ENCODE data around the gene WDR46. TPM values are rescaled to one million over a fixed set of nuclear protein-coding genes. Genes with fewer than 3 reads are reported as not detected.
A peak's percentile ranks its signal among the peaks of the same experiment; 100 is the strongest.

WDR46 gene
- total and polyA plus RNA-seq, 2 of the 13 experiments (the other 11 are each of a cell fraction or from before 2014, with no cell fraction given): 47.4 to 105 TPM

DNA sequence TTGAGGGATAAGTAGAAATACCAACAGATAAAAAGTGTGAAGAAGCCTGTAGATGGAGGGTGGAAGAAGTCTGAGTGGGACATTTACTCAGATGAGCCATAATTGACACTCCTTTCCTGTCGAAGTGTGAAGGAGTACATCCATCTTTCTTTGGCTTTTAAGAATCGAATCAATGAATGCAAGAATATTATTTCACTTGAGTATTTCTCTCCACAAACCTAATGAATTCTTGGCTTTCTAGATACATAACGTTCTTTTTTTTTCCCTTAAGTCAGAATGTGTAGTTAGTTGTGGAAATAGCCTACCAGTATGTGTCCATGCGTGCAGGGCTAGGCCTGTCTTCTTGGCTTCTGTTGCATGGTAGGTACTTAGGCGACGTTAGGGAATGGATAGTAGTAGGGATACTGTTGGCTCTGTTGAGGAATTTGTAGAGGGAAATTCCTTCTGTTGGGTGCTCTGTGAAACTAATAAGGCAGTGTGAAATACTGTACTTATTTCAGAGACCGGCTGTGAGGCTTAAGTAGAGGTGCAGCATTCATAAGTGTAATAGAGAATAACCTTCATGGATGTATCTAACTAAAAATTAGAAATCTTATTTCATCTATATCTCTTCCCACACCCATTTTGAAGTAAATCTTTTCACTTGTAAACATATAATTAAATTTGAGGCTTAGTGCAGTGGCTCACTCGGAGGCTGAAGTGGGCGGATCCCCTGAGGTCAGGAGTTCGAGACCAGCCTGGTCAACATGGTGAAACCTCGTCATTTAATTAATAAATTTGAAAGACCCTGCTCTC is 15.7 kb downstream of the WDR46 start:
- CTCF ChIA-PET (ENCODE audit: low intra/inter-chr PET ratio, low total read pairs): no interaction called here
- no peak for ATAC-seq
- WGBS (ENCODE audit: low lambda C conversion rate): 32% methylated on average over 11 of the region's 11 CpGs
- no peak for DNase-seq (ENCODE audit: low spot score)
- POLR2A ChIA-PET: interaction anchor here (0.6 to 3.9 kb wide), 10 partner anchors 9 to 75 kb away, joined by 3 to 94 read pairs (median 21); partner anchors contain the start of genes PFDN6, TAPBP, WDR46 and ZBTB22
- BruUV-seq (replicated peaks): no TSS peak
- in situ Hi-C loops (cut with HindIII; ENCODE audit: extremely low pct_ligation_motif_present, low pct_unique_long_range_greater_than_20kb) (no loop called here), intact Hi-C loops (cut with micrococcal nuclease; ENCODE audit: unreplicated experiment) (loop anchor here (5.0 kb wide), 1 partner anchor 39 kb away; the partner anchor contains the start of gene TAPBP)
- peak overlapping the region; percentile 95 for H3K27ac ChIP-seq (ENCODE audit: extremely low read length, insufficient read depth, low read length)
- peaks cover 20 to 47% of the 10 kb centered on the region in 2 experiments for H3K36me3 ChIP-seq (replicated peaks in 1 of 2; ENCODE audit: control insufficient read depth in 1 of 2, insufficient read depth in 2 of 2, low read length in 2 of 2)
- peaks cover 48% of the 10 kb centered on the region for H3K4me1 ChIP-seq (ENCODE audit: insufficient read depth, low read length)
- no peaks in the 10 kb centered on the region; a peak in 1 of 5 replicates for H3K27me3 ChIP-seq (ENCODE audit: control insufficient read depth in 1 of 2, insufficient read depth in 2 of 2, low read length in 2 of 2)
- peak overlapping the region; percentile 95 for H3K9ac ChIP-seq (ENCODE audit: insufficient read depth, low read depth, low read length)
- H3K79me2 ChIP-seq (ENCODE audit: insufficient read depth, low read length): peaks cover 46% of the 10 kb centered on the region
- peaks cover 33% of the 10 kb centered on the region for H4K20me1 ChIP-seq (ENCODE audit: insufficient read depth, low read length)
- FAIRE-seq: no peak
- no peak overlapping the region for H2AFZ ChIP-seq (ENCODE audit: low read length)
- peak overlapping the region; percentile 89 for H3K4me2 ChIP-seq (ENCODE audit: low read depth, low read length)
- peak overlapping the region; percentile 75 to 89 (median 80) for H3K4me3 ChIP-seq (replicated peaks in 1 of 3; ENCODE audit: insufficient read depth in 1 of 3, low read depth in 2 of 3, low read length in 3 of 3)
- H3K9me3 ChIP-seq (ENCODE audit: low read length): no peaks in the 10 kb centered on the region
- TF ChIP-seq XRCC5 (optimal IDR thresholded peaks at IDR 0.05; ENCODE audit: low read length) (no peak), TBX3 (IDR thresholded peaks at IDR 0.05; ENCODE audit: borderline replicate concordance) (no peak), ZNF816 (CRISPR knock-in tag; IDR thresholded peaks at IDR 0.05; ENCODE audit: borderline replicate concordance) (no peak), ZBTB38 (CRISPR knock-in tag; IDR thresholded peaks at IDR 0.05) (no peak), ATAD3A (CRISPR knock-in tag; IDR thresholded peaks at IDR 0.05) (no peak), TCF7 (IDR thresholded peaks at IDR 0.05; ENCODE audit: low read depth) (no peak), ZNF282 (IDR thresholded peaks at IDR 0.05; ENCODE audit: partially characterized antibody) (no peak), HDAC1 (CRISPR knock-in tag; IDR thresholded peaks at IDR 0.05) (no peak), TBX2 (CRISPR knock-in tag; IDR thresholded peaks at IDR 0.05; ENCODE audit: borderline replicate concordance) (no peak), RELA (CRISPR knock-in tag; IDR thresholded peaks at IDR 0.05) (no peak), HOXA7 (CRISPR knock-in tag; IDR thresholded peaks at IDR 0.05) (no peak), RBFOX2 (IDR thresholded peaks at IDR 0.05; ENCODE audit: low read depth, low read length) (peak; percentile 16; the same call in 1 of the 2 replicates), RBM22 (optimal IDR thresholded peaks at IDR 0.05; ENCODE audit: low read length) (peak; percentile 23), SSRP1 (CRISPR knock-in tag; IDR thresholded peaks at IDR 0.05) (peak; percentile 54; the same call in 1 of the 2 replicates), ZSCAN21 (CRISPR knock-in tag; IDR thresholded peaks at IDR 0.05; ENCODE audit: borderline replicate concordance) (no peak), SIN3A (IDR thresholded peaks at IDR 0.05; ENCODE audit: borderline replicate concordance, low read depth, low read length) (0 out of 2 replicates have a peak, but pooled peaks have one; percentile 26), REXO4 (CRISPR knock-in tag; IDR thresholded peaks at IDR 0.05; ENCODE audit: borderline replicate concordance) (no peak), TGIF2 (CRISPR knock-in tag; IDR thresholded peaks at IDR 0.05) (0 out of 2 replicates have a peak, but pooled peaks have one; percentile 4), POLR2AphosphoS5 (IDR thresholded peaks at IDR 0.05; ENCODE audit: low read depth, low read length) (peak; percentile 21; the same call in 1 of the 2 replicates)
- TF ChIP-seq, protein P1, sequence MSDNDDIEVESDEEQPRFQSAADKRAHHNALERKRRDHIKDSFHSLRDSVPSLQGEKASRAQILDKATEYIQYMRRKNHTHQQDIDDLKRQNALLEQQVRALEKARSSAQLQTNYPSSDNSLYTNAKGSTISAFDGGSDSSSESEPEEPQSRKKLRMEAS (IDR thresholded peaks at IDR 0.05): 0 out of 2 replicates have a peak, but pooled peaks have one; percentile 5
- TF ChIP-seq, protein P2, sequence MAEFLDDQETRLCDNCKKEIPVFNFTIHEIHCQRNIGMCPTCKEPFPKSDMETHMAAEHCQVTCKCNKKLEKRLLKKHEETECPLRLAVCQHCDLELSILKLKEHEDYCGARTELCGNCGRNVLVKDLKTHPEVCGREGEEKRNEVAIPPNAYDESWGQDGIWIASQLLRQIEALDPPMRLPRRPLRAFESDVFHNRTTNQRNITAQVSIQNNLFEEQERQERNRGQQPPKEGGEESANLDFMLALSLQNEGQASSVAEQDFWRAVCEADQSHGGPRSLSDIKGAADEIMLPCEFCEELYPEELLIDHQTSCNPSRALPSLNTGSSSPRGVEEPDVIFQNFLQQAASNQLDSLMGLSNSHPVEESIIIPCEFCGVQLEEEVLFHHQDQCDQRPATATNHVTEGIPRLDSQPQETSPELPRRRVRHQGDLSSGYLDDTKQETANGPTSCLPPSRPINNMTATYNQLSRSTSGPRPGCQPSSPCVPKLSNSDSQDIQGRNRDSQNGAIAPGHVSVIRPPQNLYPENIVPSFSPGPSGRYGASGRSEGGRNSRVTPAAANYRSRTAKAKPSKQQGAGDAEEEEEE (CRISPR knock-in tag; IDR thresholded peaks at IDR 0.05; ENCODE audit: borderline replicate concordance): no peak
- TF ChIP-seq, protein P3, sequence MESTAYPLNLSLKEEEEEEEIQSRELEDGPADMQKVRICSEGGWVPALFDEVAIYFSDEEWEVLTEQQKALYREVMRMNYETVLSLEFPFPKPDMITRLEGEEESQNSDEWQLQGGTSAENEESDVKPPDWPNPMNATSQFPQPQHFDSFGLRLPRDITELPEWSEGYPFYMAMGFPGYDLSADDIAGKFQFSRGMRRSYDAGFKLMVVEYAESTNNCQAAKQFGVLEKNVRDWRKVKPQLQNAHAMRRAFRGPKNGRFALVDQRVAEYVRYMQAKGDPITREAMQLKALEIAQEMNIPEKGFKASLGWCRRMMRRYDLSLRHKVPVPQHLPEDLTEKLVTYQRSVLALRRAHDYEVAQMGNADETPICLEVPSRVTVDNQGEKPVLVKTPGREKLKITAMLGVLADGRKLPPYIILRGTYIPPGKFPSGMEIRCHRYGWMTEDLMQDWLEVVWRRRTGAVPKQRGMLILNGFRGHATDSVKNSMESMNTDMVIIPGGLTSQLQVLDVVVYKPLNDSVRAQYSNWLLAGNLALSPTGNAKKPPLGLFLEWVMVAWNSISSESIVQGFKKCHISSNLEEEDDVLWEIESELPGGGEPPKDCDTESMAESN (CRISPR knock-in tag; conservative IDR thresholded peaks at IDR 0.05): 0 out of 2 replicates have a peak, but pooled peaks have one; percentile 32
